Mesodermal cell (in vitro differentiated cells): Measurements from ENCODE around the gene PLSCR3.

Source experiments
- H3K27ac ChIP-seq: 2 replicates; pipeline ENCODE4 v1.7.0; 2013; ENCODE audit warnings: mild to moderate bottlenecking, low read depth, low read length, moderate library complexity; ENCODE audit not compliant: severe bottlenecking
- H3K36me3 ChIP-seq: 2 replicates; pipeline ENCODE4 v1.7.1; 2013; ENCODE audit warnings: mild to moderate bottlenecking, low read length, moderate library complexity; ENCODE audit not compliant: control insufficient read depth, insufficient read depth
- H3K4me1 ChIP-seq: one replicate; pipeline ENCODE4 v1.7.1; 2013; ENCODE audit warnings: mild to moderate bottlenecking, low read length; ENCODE audit not compliant: insufficient read depth, control insufficient read depth, poor library complexity, severe bottlenecking
- H3K4me3 ChIP-seq: 2 replicates; pipeline ENCODE4 v1.7.0; 2013; ENCODE audit warnings: low read length, control low read depth, mild to moderate bottlenecking; ENCODE audit not compliant: insufficient read depth, poor library complexity, severe bottlenecking; ENCODE audit errors: extremely low read depth
- H3K9me3 ChIP-seq: 2 replicates; pipeline ENCODE4 v1.7.1; 2013; ENCODE audit warnings: mild to moderate bottlenecking, low read length, moderate library complexity; ENCODE audit not compliant: control insufficient read depth
- WGBS, 2 experiments: methylation state at CpG; one replicate each; pipeline ENCODE4 v1.1.5; 2013; ENCODE audit warnings: missing lambda C conversion rate in 2 of 2; ENCODE audit not compliant: insufficient coverage in 2 of 2; 5-methylcytosine and 5-hydroxymethylcytosine counted together

Gene PLSCR3

GRCh38 chr17:7437369-7437863 is 43.1 kb upstream of the PLSCR3 start:
- peak overlapping the region; percentile 52 for H3K4me3 ChIP-seq
- WGBS, 2 experiments: 6 to 22% methylated on average over 15 to 19 of the region's 31 CpGs
- no peak overlapping the region for H3K27ac ChIP-seq

GRCh38 chr17:7436556-7437368 is 42.4 kb upstream of the PLSCR3 start:
- H3K27ac ChIP-seq: peak overlapping the region; percentile 45

More at GRCh38 chr17:7437369-7437863, 43.1 kb upstream of the PLSCR3 start:
- H3K4me1 ChIP-seq: peaks cover 15% of the 10 kb centered on the region
- H3K36me3 ChIP-seq: no peaks in the 10 kb centered on the region
- H3K9me3 ChIP-seq: no peaks in the 10 kb centered on the region

GRCh38 chr17:7435676-7436555 is 41.6 kb upstream of the PLSCR3 start:
- WGBS, 2 experiments: 8% methylated on average over 45 to 49 of the region's 49 CpGs
- H3K9me3 ChIP-seq: no peaks in the 10 kb centered on the region
- peaks cover 10% of the 10 kb centered on the region for H3K4me1 ChIP-seq
- H3K4me3 ChIP-seq: peak overlapping the region; percentile 52
- H3K36me3 ChIP-seq: no peaks in the 10 kb centered on the region
- H3K27ac ChIP-seq: peak overlapping the region; percentile 36

More at GRCh38 chr17:7436556-7437368, 42.4 kb upstream of the PLSCR3 start:
- peaks cover 15% of the 10 kb centered on the region for H3K4me1 ChIP-seq
- H3K36me3 ChIP-seq: no peaks in the 10 kb centered on the region
- no peaks in the 10 kb centered on the region for H3K9me3 ChIP-seq
- WGBS, 2 experiments: 3 to 5% methylated on average over 77 to 91 of the region's 92 CpGs
- peak overlapping the region; percentile 52 for H3K4me3 ChIP-seq

GRCh38 chr17:7432296-7432695 is 38.0 kb upstream of the PLSCR3 start:
- 93 to 94% methylated on average over 11 of the region's 11 CpGs for WGBS, 2 experiments
- Histone ChIP-seq H3K9me3 (no peaks in the 10 kb centered on the region), H3K4me3 (no peak overlapping the region)

GRCh38 chr17:7431231-7431630 is 36.9 kb upstream of the PLSCR3 start:
- no peaks in the 10 kb centered on the region for H3K4me1 ChIP-seq
- no peaks in the 10 kb centered on the region for H3K36me3 ChIP-seq
- WGBS, 2 experiments: 100% methylated on average over 1 of the region's 1 CpG
- H3K27ac ChIP-seq: no peak overlapping the region
- no peaks in the 10 kb centered on the region for H3K9me3 ChIP-seq
- no peak overlapping the region for H3K4me3 ChIP-seq

More at GRCh38 chr17:7432296-7432695, 38.0 kb upstream of the PLSCR3 start:
- Histone ChIP-seq H3K36me3 (no peaks in the 10 kb centered on the region), H3K4me1 (no peaks in the 10 kb centered on the region), H3K27ac (no peak overlapping the region)

- no peak overlapping the region for H3K27ac ChIP-seq
- WGBS, 2 experiments: 98% methylated on average over 4 to 10 of the region's 10 CpGs
- H3K4me3 ChIP-seq: no peak overlapping the region
- H3K36me3 ChIP-seq: no peaks in the 10 kb centered on the region
- H3K9me3 ChIP-seq: no peaks in the 10 kb centered on the region
- H3K4me1 ChIP-seq: no peaks in the 10 kb centered on the region
Observed at GRCh38 chr17:7429722-7430121, 35.4 kb upstream of the PLSCR3 start.

GRCh38 chr17:7428557-7428956 is 34.2 kb upstream of the PLSCR3 start, which contains the start of gene SPEM3:
Gene SPEM3, plus strand, starts transcription at chr17:7428857. Its CDS starts 46 bp downstream, at chr17:7428903.
- H3K27ac ChIP-seq: no peak within 1 kb of the TSS
- H3K36me3 ChIP-seq: no peaks in the 10 kb centered on the region
- 71 to 77% methylated on average over 2 to 5 of the region's 5 CpGs for WGBS, 2 experiments
- no peaks in the 10 kb centered on the region for H3K9me3 ChIP-seq
- H3K4me3 ChIP-seq: no peak within 1 kb of the TSS
- H3K4me1 ChIP-seq: no peaks in the 10 kb centered on the region

- Histone ChIP-seq H3K4me1 (no peaks in the 10 kb centered on the region), H3K4me3 (no peak overlapping the region), H3K27ac (no peak overlapping the region), H3K9me3 (no peaks in the 10 kb centered on the region), H3K36me3 (no peaks in the 10 kb centered on the region)
- 91 to 95% methylated on average over 4 of the region's 7 CpGs for WGBS, 2 experiments
Observed at GRCh38 chr17:7427549-7427948, 33.2 kb upstream of the PLSCR3 start.

- Histone ChIP-seq H3K4me3 (no peak overlapping the region), H3K9me3 (no peaks in the 10 kb centered on the region), H3K36me3 (no peaks in the 10 kb centered on the region), H3K27ac (no peak overlapping the region), H3K4me1 (no peaks in the 10 kb centered on the region)
- 92 to 94% methylated on average over 24 to 29 of the region's 29 CpGs for WGBS, 2 experiments
Observed at GRCh38 chr17:7426896-7427489, 32.7 kb upstream of the PLSCR3 start.

GRCh38 chr17:7426203-7426863 is 32.0 kb upstream of the PLSCR3 start:
- Histone ChIP-seq H3K27ac (no peak overlapping the region), H3K4me1 (no peaks in the 10 kb centered on the region), H3K36me3 (no peaks in the 10 kb centered on the region), H3K9me3 (no peaks in the 10 kb centered on the region), H3K4me3 (no peak overlapping the region)
- 94 to 96% methylated on average over 33 of the region's 33 CpGs for WGBS, 2 experiments
